ENCODE data around the gene UGT1A10.
"Not testable (repeated sequence)": the region's sequence is repeated elsewhere in the genome, so short reads cannot be mapped to it uniquely, and the experiment has no call there.

Gene UGT1A10

GRCh38 chr2:233655943-233656342 is 19.7 kb downstream of the UGT1A10 start:
- not testable (repeated sequence) for DNase-seq (ENCODE audit: low read depth in 2 of 2)

DNA sequence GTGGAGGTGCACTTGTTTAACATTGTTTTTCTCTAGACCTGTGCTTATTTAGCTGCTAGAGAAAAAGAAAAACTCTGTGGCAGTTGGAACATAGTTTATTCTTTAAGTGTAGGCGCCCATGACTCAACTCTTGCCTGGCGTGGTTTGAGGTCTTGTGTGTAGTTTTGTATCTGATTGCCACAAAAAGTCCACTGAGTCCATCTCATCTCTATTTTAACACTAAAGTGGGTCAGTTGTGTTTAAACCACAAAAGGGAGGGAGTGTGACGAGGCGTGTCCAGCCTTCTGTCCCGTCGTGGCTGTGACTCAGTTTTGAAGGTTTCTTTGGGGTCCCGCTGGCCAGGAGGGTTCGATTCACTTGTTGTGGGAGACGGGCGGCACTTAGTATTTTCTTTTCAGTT is 20.2 kb downstream of the UGT1A10 start:
- no peak for DNase-seq (ENCODE audit: low read depth in 2 of 2)

- no peak for DNase-seq (ENCODE audit: low read depth in 2 of 2)
These were observed 22.4 kb downstream of the UGT1A10 start for GRCh38 chr2:233658610-233659009.

DNA sequence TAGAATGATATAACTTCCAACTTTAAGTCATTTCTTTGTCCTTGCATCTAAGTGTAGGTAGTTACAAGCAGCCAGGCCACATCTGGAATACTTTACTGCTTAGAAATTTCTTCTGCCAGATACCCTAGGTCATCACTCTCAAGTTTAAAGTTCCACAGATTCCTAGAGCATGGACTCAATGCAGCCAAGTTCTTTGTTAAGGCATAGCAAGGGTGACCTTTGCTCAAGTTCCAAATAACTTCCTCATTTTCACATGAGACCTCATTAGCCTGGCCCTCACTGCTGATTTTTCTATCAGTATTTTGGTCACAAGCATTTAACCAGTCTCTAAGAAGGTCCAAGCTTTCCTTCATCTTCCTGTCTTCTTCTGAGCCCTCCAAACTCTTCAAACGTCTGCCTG is 27.7 kb downstream of the UGT1A10 start:
- DNase-seq (ENCODE audit: low read depth in 2 of 2) = no peak

GRCh38 chr2:233668605-233669260 is 32.5 kb downstream of the UGT1A10 start:
- no peak for DNase-seq (ENCODE audit: low read depth in 2 of 2)

DNA sequence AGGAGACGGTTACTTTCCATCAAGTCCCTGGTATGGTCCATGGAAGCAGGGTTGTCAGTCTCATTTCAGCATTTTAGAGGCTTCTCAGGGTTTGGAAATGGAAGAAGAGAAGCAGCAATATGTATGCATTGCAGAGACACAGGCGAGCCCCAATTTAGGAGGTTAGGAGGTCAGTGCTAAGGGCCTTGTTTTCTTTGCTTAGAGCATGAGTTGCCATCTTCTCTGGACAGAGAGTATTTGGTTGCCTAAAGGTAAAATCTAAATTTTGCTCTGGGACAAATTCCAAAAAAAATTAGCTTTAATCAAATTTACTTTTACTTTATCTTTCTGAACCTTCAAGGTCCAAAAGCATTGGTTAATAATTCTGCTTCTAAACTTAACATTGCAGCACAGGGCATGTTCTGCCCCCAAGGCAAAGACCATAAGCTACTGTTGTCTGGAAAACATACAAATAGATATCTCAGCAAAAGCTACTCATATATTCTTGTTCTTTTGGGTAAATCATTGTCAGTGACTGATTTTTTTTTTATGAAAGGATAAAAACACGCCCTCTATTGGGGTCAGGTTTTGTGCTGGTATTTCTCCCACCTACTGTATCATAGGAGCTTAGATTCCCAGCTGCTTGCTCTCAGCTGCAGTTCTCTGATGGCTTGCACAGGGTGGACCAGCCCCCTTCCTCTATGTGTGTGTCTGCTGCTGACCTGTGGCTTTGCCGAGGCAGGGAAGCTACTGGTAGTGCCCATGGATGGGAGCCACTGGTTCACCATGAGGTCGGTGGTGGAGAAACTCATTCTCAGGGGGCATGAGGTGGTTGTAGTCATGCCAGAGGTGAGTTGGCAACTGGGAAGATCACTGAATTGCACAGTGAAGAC is 35.3 kb downstream of the UGT1A10 start, which contains the start of gene UGT1A9:
TSS of gene UGT1A9 (plus strand) at position 609 of the 872 bp plus-strand sequence. CDS start at position 646, 37 bp downstream.
- DNase-seq (ENCODE audit: low read depth in 2 of 2) = no peak

GRCh38 chr2:233672886-233673285 is 36.6 kb downstream of the UGT1A10 start:
- DNase-seq (ENCODE audit: low read depth in 2 of 2) = no peak

DNA sequence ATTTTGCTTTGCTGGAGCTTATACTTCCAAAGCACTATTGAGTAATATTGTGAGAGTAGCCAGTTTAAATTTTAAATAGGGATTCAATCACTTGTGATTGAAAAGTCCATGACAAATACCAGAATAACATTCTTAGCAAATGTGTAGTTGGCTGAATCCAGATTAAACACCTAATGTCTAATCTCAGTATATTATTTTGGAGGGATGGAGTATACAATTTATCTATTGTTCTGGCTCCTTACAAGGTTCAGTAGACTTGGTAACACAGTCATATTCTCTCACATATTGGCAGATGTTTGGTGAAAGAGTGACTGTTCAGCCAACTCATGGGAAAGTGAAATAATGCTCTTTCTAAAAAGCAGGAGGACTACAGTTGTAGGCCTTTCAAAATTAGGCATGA is 37.6 kb downstream of the UGT1A10 start:
- DNase-seq (ENCODE audit: low read depth in 2 of 2) = no peak

DNA sequence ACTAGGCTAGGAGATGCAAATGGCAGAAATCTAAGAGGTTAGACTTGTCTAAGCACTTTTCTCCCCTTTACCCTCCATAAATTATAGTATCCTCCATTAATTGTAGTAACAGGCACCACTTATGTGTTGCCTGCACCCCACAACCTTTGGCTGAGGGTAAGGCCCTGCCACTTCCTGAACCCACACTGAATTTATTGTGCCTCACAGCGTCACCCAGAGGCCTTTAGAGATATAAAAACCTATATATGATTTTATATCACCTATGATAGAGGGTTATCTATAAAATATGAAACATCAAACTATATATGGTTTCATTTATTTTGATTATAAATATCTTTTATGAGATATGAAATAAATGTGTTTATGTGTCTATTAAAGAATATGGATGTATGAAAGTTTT is 38.1 kb downstream of the UGT1A10 start:
- no peak for DNase-seq (ENCODE audit: low read depth in 2 of 2)

GRCh38 chr2:233674995-233675394 is 38.7 kb downstream of the UGT1A10 start:
- DNase-seq (ENCODE audit: low read depth in 2 of 2) = no peak

DNA sequence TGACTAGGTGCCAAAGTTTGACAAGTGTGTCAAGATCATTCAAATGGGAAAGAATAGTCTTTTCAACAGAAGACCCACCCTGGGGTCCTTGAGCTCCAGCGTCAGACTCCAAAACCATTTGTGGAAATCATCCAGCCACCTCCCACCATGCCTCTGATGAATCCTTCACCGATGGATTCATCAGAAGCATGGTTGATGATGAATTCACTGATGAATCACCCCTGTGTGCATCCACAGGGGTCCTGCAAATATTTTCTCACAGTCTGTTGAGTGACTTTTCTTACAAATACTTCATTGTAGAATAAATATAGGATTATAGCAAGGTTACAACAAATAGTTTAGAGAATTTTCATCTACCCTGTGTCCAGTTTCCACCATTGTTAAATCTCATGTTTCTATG is 39.8 kb downstream of the UGT1A10 start:
- no peak for DNase-seq (ENCODE audit: low read depth in 2 of 2)

DNA sequence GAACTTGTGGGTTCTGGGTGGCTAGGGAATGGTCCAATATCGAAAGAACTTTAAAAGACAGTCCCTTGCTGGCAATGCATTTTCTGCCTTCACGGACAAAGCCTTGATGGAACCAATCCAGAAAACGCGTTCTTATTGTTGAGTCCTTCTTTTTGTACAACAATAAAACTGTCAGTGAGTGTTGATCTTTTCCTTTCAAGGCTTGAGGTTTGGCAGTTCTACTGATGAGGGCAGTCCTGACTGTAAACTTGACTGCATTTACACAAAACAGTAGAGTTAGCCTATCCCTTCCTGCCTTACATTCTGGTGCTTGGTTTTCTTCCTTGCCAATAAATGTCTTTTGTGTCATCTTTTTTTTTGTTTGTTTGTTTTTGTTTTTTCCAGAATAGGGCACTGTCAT is 42.9 kb downstream of the UGT1A10 start:
- no peak for DNase-seq (ENCODE audit: low read depth in 2 of 2)

GRCh38 chr2:233680361-233681045 is 44.3 kb downstream of the UGT1A10 start:
- DNase-seq (ENCODE audit: low read depth in 2 of 2) = no peak

DNA sequence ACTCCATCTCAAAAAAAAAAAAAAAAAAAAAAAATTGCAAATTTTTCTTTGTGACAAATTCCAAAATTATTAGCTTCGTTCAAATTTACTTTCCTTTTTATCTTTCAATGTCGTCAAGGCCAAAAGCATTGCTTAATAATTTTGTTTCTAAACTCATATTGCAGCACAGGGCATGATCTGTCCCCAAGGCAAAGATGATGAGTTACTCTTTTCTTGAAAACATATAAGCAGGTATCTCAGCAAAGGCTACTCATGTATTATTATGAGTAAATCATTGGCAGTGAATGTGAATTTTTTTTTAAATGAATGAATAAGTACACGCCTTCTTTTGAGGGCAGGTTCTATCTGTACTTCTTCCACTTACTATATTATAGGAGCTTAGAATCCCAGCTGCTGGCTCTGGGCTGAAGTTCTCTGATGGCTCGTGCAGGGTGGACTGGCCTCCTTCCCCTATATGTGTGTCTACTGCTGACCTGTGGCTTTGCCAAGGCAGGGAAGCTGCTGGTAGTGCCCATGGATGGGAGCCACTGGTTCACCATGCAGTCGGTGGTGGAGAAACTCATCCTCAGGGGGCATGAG is 45.4 kb downstream of the UGT1A10 start, which contains the start of gene UGT1A7:
TSS of gene UGT1A7 (plus strand) at position 381 of the 579 bp plus-strand sequence. CDS start at position 418, 37 bp downstream.
- no peak for DNase-seq (ENCODE audit: low read depth in 2 of 2)

- no peak for DNase-seq (ENCODE audit: low read depth in 2 of 2)
These were observed 48.4 kb downstream of the UGT1A10 start for GRCh38 chr2:233684640-233685039.

GRCh38 chr2:233686928-233687327 is 50.7 kb downstream of the UGT1A10 start:
- DNase-seq (ENCODE audit: low read depth in 2 of 2) = no peak

DNA sequence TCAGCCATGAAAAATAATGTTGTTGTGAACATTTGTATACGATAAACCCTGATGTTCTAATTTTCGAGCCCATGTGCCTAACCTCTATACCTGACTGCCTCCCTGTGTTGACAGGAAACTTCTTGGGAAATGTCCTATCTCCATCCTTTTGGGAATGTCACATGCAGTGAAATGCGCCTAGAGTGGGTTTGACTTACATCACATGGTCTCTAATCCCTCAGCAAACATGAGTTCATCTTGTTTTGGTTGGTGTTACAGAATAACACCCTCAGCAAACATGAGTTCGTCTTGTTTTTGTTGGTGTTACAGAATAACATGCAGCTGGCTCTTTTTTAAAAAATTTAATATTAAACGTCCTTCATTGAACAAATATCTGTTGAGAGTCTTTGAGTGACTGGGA is 52.1 kb downstream of the UGT1A10 start:
- DNase-seq (ENCODE audit: low read depth in 2 of 2) = no peak

DNA sequence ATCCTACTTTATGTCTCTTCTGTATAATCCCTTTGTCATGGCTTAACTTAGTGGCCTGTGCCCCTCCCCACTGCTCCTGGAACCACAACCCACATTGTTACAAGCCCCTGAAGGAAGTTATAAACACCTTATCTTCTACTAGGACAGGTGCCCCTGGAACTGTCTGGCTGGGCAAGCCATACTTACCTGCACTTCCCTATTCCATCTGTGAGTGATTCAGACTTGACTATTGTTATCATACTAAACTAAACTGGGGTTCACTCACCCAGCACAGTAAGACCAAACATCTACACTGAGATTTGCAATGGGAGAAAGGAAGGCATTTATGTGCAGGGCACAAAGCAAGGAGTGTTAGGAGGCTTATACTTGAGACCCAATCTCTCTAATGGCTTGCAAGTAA is 52.8 kb downstream of the UGT1A10 start:
- DNase-seq (ENCODE audit: low read depth in 2 of 2) = no peak

DNA sequence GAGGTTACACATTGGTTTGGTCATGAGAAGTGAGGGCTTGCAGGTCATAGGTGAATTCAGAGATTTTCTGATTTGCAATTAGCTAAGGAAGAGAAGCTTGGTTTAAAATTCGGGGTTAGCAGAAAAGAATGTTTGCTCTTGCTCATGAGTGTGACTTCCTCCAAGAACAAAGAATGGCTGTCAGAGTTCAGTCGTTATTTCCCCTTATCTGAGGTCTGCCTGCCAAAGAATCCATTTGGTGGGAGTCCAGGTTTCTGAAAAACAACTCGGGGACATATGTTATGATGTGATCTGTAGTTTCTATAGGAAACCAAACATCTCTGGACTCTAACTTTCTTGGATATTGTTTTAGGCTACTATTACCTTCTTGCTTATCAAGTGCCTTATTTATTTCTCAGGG is 53.3 kb downstream of the UGT1A10 start:
- no peak for DNase-seq (ENCODE audit: low read depth in 2 of 2)

GRCh38 chr2:233690444-233690843 is 54.2 kb downstream of the UGT1A10 start:
- no peak for DNase-seq (ENCODE audit: low read depth in 2 of 2)

GRCh38 chr2:233691443-233692433 is 55.5 kb downstream of the UGT1A10 start:
- DNase-seq (ENCODE audit: low read depth in 2 of 2) = no peak
